Neural progenitor cell (in vitro differentiated cells): ENCODE data around the gene FAM53A.

Experiments
- CTCF ChIP-seq: fragments of 200-600 bp; sonication (generic); IDR thresholded peaks from 2 replicates; pipeline ENCODE4 v1.5.1; 2017; ENCODE audit warnings: antibody characterized with exemption, mild to moderate bottlenecking
- EZH2phosphoT487 ChIP-seq: fragments of 200-600 bp; sonication (generic); IDR thresholded peaks from 2 replicates; pipeline ENCODE4 v1.6.1; 2017; ENCODE audit warnings: antibody characterized with exemption

GRCh38 chr4:1667273-1667672 is 16.8 kb downstream of the FAM53A start:
- no peak for TF ChIP-seq EZH2phosphoT487
- no peak for TF ChIP-seq CTCF
